Ishikawa (cell line): ENCODE measurements around the gene UGT1A9.

Source experiments
- CEBPB ChIP-seq: IDR thresholded peaks from 2 replicates; pipeline ENCODE4 v1.6.1; 2012
- CREB1 ChIP-seq: IDR thresholded peaks from 2 replicates; pipeline ENCODE4 v1.6.1; 2012; ENCODE audit warnings: low read depth
- EGR1 ChIP-seq: IDR thresholded peaks from 2 replicates; pipeline ENCODE4 v1.6.1; 2012
- EP300 ChIP-seq: IDR thresholded peaks from 2 replicates; pipeline ENCODE4 v1.6.1; 2012; ENCODE audit warnings: borderline replicate concordance
- FOXM1 ChIP-seq: IDR thresholded peaks from 2 replicates; pipeline ENCODE4 v1.6.1; 2012; ENCODE audit warnings: low read depth, borderline replicate concordance
- NFIC ChIP-seq: IDR thresholded peaks from 2 replicates; pipeline ENCODE4 v1.6.1; 2012
- RAD21 ChIP-seq: IDR thresholded peaks from 2 replicates; pipeline ENCODE4 v1.6.1; 2012; ENCODE audit warnings: low read depth
- TAF1 ChIP-seq: IDR thresholded peaks from 2 replicates; pipeline ENCODE4 v1.6.1; 2012; ENCODE audit warnings: low read depth, mild to moderate bottlenecking
- TCF12 ChIP-seq: IDR thresholded peaks from 2 replicates; pipeline ENCODE4 v1.6.1; 2012; ENCODE audit warnings: low read depth
- TEAD4 ChIP-seq: IDR thresholded peaks from 2 replicates; pipeline ENCODE4 v1.6.1; 2012
- YY1 ChIP-seq: IDR thresholded peaks from 2 replicates; pipeline ENCODE4 v1.6.1; 2012; ENCODE audit warnings: low read depth
- ZBTB7A ChIP-seq: IDR thresholded peaks from 2 replicates; pipeline ENCODE4 v1.6.1; 2012; ENCODE audit warnings: low read depth
- TF ChIP-seq, protein P1 (sequence below): IDR thresholded peaks from 2 replicates; pipeline ENCODE4 v1.6.1; 2012
- TF ChIP-seq, protein P2 (sequence below): IDR thresholded peaks from 2 replicates; pipeline ENCODE4 v1.6.1; 2012; ENCODE audit warnings: low read depth, mild to moderate bottlenecking
- TF ChIP-seq, protein P3 (sequence below): IDR thresholded peaks from 2 replicates; pipeline ENCODE4 v1.6.1; 2012

UGT1A9 gene

DNA sequence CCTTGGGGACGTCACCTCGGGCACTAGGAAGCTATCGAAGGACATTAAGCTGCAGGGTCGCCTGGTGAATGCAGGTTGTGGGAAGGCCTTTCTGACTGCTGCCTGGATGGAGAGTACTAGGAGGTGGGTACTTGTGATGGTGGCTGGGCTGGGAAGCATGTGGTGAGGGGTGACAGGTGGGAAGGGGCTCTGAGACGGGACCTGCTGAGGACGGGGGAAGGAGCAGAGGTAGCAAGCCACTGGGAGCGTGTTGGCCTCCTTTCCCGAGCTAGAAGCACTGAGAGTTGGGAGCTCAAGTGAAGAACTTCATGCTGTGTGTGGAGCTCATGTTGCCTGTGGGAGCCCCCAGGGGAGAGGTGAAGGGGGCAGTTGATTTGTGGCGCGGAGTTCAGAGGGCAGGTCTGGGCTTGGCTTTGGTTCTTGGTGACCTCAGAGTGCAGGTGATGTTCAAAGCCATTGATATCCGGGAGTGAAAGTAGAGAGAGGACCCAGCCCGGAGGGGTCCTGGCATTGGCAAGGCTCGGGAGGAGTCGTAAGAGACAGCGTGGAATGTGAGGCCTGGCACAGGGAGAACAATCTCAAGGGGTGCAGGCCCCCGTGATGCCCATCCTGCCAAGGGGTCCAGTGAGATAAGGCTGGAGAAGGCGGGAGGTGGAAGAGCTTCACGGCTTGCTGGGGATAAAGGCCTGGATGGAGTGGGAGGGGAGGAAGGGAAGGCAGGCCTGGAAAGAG, 119.6 kb downstream of the UGT1A9 start:
- TF ChIP-seq TAF1 (no peak), ZBTB7A (no peak), RAD21 (no peak), CEBPB (no peak), YY1 (no peak), TCF12 (no peak), NFIC (no peak), EP300 (no peak), EGR1 (no peak)
- TF ChIP-seq, protein P1, sequence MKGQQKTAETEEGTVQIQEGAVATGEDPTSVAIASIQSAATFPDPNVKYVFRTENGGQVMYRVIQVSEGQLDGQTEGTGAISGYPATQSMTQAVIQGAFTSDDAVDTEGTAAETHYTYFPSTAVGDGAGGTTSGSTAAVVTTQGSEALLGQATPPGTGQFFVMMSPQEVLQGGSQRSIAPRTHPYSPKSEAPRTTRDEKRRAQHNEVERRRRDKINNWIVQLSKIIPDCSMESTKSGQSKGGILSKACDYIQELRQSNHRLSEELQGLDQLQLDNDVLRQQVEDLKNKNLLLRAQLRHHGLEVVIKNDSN, result no peak

DNA sequence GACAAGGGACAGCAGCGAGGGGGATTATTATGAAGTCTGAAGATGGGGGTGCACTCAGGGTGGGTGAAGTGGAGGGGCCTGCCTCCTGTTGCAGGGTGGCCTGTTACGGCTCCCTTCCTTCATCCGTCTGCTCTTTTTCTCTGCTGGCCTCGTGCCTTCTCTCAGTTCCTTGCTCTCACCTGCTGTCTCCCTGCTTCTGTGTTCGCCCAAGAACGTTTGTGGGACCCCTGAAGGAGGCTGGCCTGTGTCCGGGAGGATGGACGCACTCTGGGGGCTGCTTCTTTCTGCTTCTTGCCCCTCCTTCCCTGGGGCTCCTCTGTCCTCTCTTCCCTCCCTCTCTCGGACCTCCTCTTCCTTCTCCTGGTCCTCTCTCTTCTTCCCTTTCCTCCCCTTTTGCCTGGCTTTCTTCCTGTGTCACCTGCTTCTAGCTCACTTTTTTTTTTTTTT, 120.2 kb downstream of the UGT1A9 start:
- TF ChIP-seq, protein P1, result no peak
- no peak for TF ChIP-seq EGR1
- TF ChIP-seq TAF1, result no peak
- TF ChIP-seq FOXM1, result no peak
- no peak for TF ChIP-seq ZBTB7A
- TF ChIP-seq TCF12, result no peak
- TF ChIP-seq, protein P2, sequence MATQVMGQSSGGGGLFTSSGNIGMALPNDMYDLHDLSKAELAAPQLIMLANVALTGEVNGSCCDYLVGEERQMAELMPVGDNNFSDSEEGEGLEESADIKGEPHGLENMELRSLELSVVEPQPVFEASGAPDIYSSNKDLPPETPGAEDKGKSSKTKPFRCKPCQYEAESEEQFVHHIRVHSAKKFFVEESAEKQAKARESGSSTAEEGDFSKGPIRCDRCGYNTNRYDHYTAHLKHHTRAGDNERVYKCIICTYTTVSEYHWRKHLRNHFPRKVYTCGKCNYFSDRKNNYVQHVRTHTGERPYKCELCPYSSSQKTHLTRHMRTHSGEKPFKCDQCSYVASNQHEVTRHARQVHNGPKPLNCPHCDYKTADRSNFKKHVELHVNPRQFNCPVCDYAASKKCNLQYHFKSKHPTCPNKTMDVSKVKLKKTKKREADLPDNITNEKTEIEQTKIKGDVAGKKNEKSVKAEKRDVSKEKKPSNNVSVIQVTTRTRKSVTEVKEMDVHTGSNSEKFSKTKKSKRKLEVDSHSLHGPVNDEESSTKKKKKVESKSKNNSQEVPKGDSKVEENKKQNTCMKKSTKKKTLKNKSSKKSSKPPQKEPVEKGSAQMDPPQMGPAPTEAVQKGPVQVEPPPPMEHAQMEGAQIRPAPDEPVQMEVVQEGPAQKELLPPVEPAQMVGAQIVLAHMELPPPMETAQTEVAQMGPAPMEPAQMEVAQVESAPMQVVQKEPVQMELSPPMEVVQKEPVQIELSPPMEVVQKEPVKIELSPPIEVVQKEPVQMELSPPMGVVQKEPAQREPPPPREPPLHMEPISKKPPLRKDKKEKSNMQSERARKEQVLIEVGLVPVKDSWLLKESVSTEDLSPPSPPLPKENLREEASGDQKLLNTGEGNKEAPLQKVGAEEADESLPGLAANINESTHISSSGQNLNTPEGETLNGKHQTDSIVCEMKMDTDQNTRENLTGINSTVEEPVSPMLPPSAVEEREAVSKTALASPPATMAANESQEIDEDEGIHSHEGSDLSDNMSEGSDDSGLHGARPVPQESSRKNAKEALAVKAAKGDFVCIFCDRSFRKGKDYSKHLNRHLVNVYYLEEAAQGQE, result no peak
- TF ChIP-seq RAD21, result no peak
- TF ChIP-seq EP300, result no peak
- no peak for TF ChIP-seq NFIC
- no peak for TF ChIP-seq CREB1
- TF ChIP-seq TEAD4, result no peak
- no peak for TF ChIP-seq YY1
- TF ChIP-seq, protein P3, sequence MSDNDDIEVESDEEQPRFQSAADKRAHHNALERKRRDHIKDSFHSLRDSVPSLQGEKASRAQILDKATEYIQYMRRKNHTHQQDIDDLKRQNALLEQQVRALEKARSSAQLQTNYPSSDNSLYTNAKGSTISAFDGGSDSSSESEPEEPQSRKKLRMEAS, result no peak

DNA sequence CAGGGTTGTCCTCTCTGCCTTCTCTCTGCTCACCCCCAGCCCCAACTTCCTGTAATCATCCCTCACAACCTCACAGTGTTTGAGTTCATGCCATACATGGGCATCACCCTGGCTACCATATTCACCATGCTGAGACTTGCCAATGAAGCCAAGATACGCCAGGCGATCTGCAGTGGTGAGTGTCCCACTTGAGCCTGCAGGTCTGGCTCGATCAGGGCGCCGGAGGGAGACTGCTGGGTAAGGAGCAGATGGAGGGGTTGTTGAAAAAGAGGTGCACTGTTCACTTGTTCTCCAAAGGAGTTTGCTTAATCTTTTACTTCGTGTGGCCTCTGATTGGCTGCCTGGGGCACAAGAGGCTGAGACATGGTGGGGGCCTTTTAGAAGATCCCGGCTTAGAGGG, 121.0 kb downstream of the UGT1A9 start:
- TF ChIP-seq, protein P3, result no peak
- TF ChIP-seq FOXM1 (no peak), TEAD4 (no peak), TAF1 (no peak), RAD21 (no peak), NFIC (no peak), CREB1 (no peak), TCF12 (no peak), CEBPB (no peak), EGR1 (no peak), ZBTB7A (no peak), EP300 (no peak), YY1 (no peak)
- TF ChIP-seq, protein P2, result no peak
- TF ChIP-seq, protein P1, result no peak

DNA sequence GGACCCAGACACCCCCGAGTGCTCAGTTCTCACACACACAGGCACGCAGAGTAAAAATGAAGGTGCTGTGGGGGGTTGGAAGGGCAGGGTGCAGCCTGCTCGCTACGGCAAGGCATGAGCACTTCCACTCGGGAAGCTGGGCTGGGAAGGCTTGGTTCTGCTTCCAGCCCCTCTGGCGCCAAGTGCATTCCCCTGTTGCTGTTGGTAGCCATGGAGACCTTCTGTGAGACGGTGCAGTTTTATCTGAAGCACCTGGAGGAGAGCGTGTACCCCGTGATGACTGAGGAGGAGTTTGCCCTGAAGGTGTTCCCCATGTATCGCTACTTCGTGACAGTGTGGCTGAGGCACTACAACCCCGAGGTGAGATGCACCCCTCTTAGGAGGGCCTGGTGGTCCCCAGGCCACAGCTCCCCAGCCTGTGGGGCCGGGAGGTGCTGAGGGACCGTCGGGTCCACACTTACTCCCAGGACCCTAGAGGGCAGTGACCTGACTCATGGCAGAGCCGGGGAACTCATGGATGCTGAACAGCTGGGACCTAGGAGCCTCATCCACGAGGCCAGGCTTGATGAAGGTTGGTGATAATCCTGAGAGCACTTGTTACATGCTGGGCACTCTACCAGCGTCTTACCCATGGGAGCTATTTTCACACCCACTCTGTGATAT, 121.9 kb downstream of the UGT1A9 start:
- TF ChIP-seq, protein P3, result no peak
- no peak for TF ChIP-seq CEBPB
- TF ChIP-seq EP300, result no peak
- no peak for TF ChIP-seq TEAD4

DNA sequence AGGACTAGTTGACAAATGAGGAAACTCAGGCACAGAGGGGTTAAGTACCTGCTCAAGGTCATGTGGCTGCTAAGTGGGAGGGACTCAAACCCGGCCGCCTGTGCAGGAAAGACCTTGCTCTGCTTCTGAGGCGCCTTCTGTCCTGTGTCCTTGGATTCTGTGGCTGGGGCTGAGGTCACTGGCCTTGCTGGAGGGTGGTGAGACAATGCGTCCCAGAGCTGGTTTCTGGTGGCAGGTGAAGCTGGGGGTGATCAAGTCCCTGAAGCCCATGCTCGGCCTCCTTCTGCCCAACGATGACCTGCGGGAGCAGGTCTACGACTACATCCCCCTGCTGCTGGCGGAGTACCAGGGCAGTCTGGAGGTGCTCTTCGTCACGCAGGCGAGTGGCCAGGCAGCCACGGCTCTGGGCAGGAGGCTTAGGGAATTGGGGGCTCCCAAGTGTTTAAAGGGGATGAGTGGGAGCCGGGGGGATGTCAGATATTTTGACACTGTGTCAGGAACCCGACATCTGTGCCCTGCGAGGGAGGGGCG, 122.5 kb downstream of the UGT1A9 start:
- no peak for TF ChIP-seq TCF12
- no peak for TF ChIP-seq NFIC
- TF ChIP-seq CREB1, result no peak
- TF ChIP-seq, protein P3, result no peak
- TF ChIP-seq RAD21, result no peak
- no peak for TF ChIP-seq TEAD4
- TF ChIP-seq EP300, result no peak
- no peak for TF ChIP-seq TAF1
- no peak for TF ChIP-seq FOXM1
